Measurements from ENCODE around the gene TANC1. TPM values are rescaled to one million over a fixed set of nuclear protein-coding genes. Genes with fewer than 3 reads are reported as not detected.

Gene TANC1
- total RNA-seq, 1 experiment from 2014 or later, result 2.5 TPM

DNA sequence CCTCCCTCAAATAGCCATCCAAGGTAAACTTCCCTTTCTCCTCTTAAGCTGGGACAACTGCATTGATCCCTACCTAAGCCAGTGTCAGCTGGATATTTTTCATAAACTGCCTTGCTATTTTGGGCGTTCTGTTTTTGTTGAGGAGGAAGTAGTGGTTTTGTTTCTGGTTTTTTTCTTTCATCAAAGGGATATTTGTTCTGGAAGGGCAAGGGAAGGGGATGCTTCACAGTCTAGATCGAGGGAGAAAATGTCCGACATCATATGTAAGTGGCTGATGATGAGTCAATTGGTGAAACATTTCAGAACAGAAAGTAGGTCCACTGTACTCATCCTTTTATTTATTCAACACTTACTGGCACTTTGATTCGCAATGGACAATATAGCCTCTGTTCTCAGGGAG is 31.0 kb downstream of the TANC1 start:
- H3K27me3 ChIP-seq (ENCODE audit: insufficient read depth, low read length), result no peaks in the 10 kb centered on the region
- DNase-seq, result no peak
- no peak overlapping the region for H2AK5ac ChIP-seq (ENCODE audit: insufficient read length, low read length)
- H3K14ac ChIP-seq (ENCODE audit: insufficient read depth, low read length), result no peak overlapping the region
- no peaks in the 10 kb centered on the region for H3K79me2 ChIP-seq (ENCODE audit: insufficient read depth, low read length)
- H3K23ac ChIP-seq (ENCODE audit: insufficient read length, low read depth, low read length), result no peak overlapping the region
- H3K4ac ChIP-seq (ENCODE audit: low read depth, low read length), result no peak overlapping the region
- H2AFZ ChIP-seq (ENCODE audit: low read length), result no peak overlapping the region
- no peak overlapping the region for H4K8ac ChIP-seq (replicated peaks; ENCODE audit: insufficient read length, low read depth, low read length)
- H3K56ac ChIP-seq (ENCODE audit: insufficient read length, low read depth, low read length), result no peak overlapping the region
- no peak overlapping the region for H2BK5ac ChIP-seq (ENCODE audit: insufficient read length, low read length)
- H4K91ac ChIP-seq (ENCODE audit: insufficient read length, low read depth, low read length), result no peak overlapping the region
- no peak overlapping the region for H3K4me2 ChIP-seq (ENCODE audit: insufficient read depth, insufficient read length, low read length)
- H4K5ac ChIP-seq (ENCODE audit: insufficient read length, low read depth, low read length), result no peak overlapping the region
- H4K20me1 ChIP-seq (ENCODE audit: control insufficient read depth, insufficient read depth, insufficient read length), result no peaks in the 10 kb centered on the region
- peaks cover 10 to 13% (median 11%) of the 10 kb centered on the region in 3 experiments; a peak in 6 of 7 replicates for H3K36me3 Mint-ChIP-seq (ENCODE audit: insufficient read depth in 1 of 3, low read depth in 3 of 3)
- no peaks in the 10 kb centered on the region for H3K79me1 ChIP-seq (ENCODE audit: insufficient read depth, low read depth, low read length, poor library complexity, severe bottlenecking)
- WGBS (ENCODE audit: extremely low coverage, insufficient read length, low lambda C conversion rate), result no CpG with 5 or more reads among the region's 4 CpGs
- H3K27ac ChIP-seq (ENCODE audit: insufficient read length, low read depth, low read length), result no peak overlapping the region
- no peaks in the 10 kb centered on the region for H3K23me2 ChIP-seq (ENCODE audit: insufficient read length, low read depth, low read length, poor library complexity, severe bottlenecking)
- TF ChIP-seq CTCF (conservative IDR thresholded peaks at IDR 0.05), result no peak
- no peak overlapping the region for H2BK12ac ChIP-seq (ENCODE audit: insufficient read length, low read depth, low read length)
- H3K4me1 Mint-ChIP-seq, result peaks cover 12 to 13% of the 10 kb centered on the region in 2 experiments
- no peak overlapping the region for H3K9ac ChIP-seq (ENCODE audit: extremely low read depth, insufficient read length, low read length)
- H3K18ac ChIP-seq (ENCODE audit: insufficient read length, low read depth, low read length), result no peak overlapping the region
- no peaks in the 10 kb centered on the region; the same call in 1 of the 2 replicates for H3K27me3 Mint-ChIP-seq (ENCODE audit: low read depth)
- no peaks in the 10 kb centered on the region for H3K4me1 ChIP-seq (ENCODE audit: insufficient read depth, low read length)
- no peak overlapping the region for H2BK20ac ChIP-seq (ENCODE audit: low read depth, low read length, poor library complexity, severe bottlenecking)
- no peaks in the 10 kb centered on the region for H3K9me3 ChIP-seq (ENCODE audit: control insufficient read depth, low read depth, low read length)
- no peak overlapping the region for H2BK120ac ChIP-seq (ENCODE audit: low read depth, low read length, poor library complexity, severe bottlenecking)
- H3T11ph ChIP-seq (ENCODE audit: low read length), result no peak overlapping the region
- H3K9me3 Mint-ChIP-seq, result peaks cover 7 to 10% of the 10 kb centered on the region in 2 experiments
- no peak overlapping the region for H3K4me3 Mint-ChIP-seq
- H2BK15ac ChIP-seq (ENCODE audit: low read depth, low read length), result no peak overlapping the region
- no peak overlapping the region for H3K27ac Mint-ChIP-seq
